Fibroblast of pulmonary artery (primary cell): ENCODE results near the gene ARHGAP19.

Experiments
- DNase-seq: peaks from one replicate; pipeline ENCODE4 v3.0.0-alpha.2; 2010; ENCODE audit warnings: low read depth
- H3K4me3 ChIP-seq: replicated peaks from 2 replicates; pipeline ENCODE4 v1.5.1; 2011; ENCODE audit warnings: low read depth, mild to moderate bottlenecking, control low read depth, low read length, moderate library complexity
- TF ChIP-seq, protein P1 (sequence below): IDR thresholded peaks from 2 replicates; pipeline ENCODE4 v1.5.1; 2011; ENCODE audit warnings: mild to moderate bottlenecking, control low read depth, low read length, inconsistent platforms; ENCODE audit errors: missing control alignments

ARHGAP19 gene

GRCh38 chr10:97263971-97264370 is 28.5 kb downstream of the ARHGAP19 start:
- DNase-seq: no peak
- no peak overlapping the region for H3K4me3 ChIP-seq
- TF ChIP-seq, protein P1, sequence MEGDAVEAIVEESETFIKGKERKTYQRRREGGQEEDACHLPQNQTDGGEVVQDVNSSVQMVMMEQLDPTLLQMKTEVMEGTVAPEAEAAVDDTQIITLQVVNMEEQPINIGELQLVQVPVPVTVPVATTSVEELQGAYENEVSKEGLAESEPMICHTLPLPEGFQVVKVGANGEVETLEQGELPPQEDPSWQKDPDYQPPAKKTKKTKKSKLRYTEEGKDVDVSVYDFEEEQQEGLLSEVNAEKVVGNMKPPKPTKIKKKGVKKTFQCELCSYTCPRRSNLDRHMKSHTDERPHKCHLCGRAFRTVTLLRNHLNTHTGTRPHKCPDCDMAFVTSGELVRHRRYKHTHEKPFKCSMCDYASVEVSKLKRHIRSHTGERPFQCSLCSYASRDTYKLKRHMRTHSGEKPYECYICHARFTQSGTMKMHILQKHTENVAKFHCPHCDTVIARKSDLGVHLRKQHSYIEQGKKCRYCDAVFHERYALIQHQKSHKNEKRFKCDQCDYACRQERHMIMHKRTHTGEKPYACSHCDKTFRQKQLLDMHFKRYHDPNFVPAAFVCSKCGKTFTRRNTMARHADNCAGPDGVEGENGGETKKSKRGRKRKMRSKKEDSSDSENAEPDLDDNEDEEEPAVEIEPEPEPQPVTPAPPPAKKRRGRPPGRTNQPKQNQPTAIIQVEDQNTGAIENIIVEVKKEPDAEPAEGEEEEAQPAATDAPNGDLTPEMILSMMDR: no peak

- no peak overlapping the region for H3K4me3 ChIP-seq
- TF ChIP-seq, protein P1: no peak
- DNase-seq: no peak
Observed at GRCh38 chr10:97261656-97262055, 30.8 kb downstream of the ARHGAP19 start.

- TF ChIP-seq, protein P1: no peak
- H3K4me3 ChIP-seq: no peak overlapping the region
- DNase-seq: no peak
Observed at GRCh38 chr10:97261183-97261582, 31.3 kb downstream of the ARHGAP19 start.

DNA sequence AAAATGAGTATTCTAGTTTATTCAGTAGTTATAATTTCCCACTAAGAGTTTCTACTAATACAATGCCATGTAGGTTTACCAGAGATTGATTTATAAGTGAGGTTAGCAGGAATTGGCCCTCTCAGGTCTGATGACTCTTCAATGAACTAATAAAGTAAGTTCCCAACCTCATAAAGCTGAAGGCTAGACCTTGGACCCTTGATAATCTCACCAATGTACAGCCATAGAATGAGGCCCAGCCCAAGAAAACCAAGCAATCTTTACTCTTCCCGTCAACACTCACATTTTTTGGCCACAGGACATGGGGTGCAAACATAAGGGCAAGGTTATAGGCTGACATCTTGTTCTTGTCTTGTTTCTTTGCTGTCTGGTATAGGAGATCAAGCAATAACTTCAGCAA is 33.3 kb downstream of the ARHGAP19 start:
- TF ChIP-seq, protein P1: no peak

GRCh38 chr10:97256356-97256755 is 36.1 kb downstream of the ARHGAP19 start:
- TF ChIP-seq, protein P1: no peak
- DNase-seq: no peak
- H3K4me3 ChIP-seq: no peak overlapping the region

More for the DNA sequence above, 33.3 kb downstream of the ARHGAP19 start:
- DNase-seq: no peak
- H3K4me3 ChIP-seq: no peak overlapping the region

DNA sequence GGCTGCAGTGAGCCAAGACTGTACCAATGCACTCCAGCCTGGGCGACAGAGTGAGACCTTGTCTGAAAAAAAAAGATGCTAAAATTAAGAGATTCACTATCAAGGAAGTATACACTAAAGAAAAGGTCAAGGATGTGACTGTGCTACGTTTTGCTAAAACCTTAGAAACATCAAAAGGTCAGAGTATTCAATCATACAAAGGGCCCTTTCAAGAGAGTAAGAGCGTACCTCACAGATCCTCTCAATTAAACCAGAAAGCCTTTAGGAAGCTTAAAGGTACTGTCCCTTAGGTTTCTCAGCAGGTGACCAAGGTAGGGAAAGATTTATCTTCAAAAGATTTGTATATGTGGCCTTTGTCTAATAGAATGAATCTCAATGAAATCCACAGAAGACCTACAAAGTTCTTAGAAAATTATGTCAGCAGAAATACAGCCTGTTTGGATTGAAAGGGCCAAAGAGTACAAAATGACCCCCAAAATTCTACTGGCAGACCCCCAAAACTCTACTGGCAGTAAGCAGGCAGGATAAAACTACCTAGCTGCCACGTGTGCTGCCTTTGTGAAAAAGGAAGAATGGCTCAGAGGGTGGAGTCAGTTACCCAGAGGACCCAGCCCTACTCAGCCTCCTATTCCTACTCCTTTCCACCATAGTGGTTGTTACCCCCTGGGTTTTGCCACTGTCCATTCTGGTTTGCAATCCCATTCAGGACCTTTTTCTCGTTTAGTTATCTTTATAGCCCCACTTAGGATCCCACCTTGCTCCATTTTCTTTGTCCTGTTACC is 36.7 kb downstream of the ARHGAP19 start:
- TF ChIP-seq, protein P1: no peak
- H3K4me3 ChIP-seq: no peak overlapping the region
- no peak for DNase-seq

DNA sequence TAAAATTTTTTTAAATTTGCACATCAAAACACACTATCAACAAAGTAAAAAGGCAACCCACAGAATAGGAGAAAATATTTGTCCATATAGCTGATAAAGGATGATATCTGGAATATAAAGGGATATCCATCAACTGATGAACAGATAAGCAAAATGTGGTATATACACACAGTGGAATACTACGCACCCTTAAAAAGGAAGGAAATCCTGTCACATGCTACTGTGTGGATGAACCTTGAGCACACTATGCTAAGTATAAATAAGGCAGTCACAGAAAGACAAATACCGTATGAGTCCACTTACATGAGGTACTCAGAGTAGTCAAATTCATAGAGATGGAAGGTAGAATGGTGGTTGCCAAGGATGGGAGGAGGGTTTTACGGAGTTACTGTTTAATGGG is 37.7 kb downstream of the ARHGAP19 start:
- H3K4me3 ChIP-seq: no peak overlapping the region
- TF ChIP-seq, protein P1: no peak
- no peak for DNase-seq
